GM12873 (cell line): ENCODE measurements around the gene C19orf47.

Source experiments
- TF ChIP-seq, protein P1 (sequence below): IDR thresholded peaks from 2 replicates; pipeline ENCODE4 v1.5.1; 2012; ENCODE audit warnings: low read depth, mild to moderate bottlenecking, moderate library complexity, low read length, control low read depth; ENCODE audit not compliant: insufficient read depth; ENCODE audit errors: missing control alignments

Gene C19orf47

DNA sequence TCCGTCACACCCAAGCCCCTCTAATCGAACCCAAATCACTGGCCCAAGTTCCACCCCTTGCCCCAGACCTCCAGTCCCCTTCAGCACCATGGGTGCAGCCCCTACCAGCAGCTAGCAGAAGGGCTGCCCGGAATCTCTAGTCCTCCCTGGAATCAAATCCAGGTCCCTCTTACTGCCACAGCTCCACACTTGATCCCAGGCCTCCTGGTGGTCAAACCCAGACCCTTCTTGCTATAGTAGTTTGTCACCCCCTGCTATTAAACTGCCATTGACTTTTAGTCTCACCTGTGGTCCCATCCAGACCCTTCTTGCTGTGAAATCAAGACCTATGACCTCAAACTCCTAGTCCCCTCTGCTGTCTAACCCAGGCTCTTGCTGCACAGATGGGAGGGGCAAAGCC is 33.1 kb upstream of the C19orf47 start:
- TF ChIP-seq, protein P1, sequence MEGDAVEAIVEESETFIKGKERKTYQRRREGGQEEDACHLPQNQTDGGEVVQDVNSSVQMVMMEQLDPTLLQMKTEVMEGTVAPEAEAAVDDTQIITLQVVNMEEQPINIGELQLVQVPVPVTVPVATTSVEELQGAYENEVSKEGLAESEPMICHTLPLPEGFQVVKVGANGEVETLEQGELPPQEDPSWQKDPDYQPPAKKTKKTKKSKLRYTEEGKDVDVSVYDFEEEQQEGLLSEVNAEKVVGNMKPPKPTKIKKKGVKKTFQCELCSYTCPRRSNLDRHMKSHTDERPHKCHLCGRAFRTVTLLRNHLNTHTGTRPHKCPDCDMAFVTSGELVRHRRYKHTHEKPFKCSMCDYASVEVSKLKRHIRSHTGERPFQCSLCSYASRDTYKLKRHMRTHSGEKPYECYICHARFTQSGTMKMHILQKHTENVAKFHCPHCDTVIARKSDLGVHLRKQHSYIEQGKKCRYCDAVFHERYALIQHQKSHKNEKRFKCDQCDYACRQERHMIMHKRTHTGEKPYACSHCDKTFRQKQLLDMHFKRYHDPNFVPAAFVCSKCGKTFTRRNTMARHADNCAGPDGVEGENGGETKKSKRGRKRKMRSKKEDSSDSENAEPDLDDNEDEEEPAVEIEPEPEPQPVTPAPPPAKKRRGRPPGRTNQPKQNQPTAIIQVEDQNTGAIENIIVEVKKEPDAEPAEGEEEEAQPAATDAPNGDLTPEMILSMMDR: peak; percentile 27

DNA sequence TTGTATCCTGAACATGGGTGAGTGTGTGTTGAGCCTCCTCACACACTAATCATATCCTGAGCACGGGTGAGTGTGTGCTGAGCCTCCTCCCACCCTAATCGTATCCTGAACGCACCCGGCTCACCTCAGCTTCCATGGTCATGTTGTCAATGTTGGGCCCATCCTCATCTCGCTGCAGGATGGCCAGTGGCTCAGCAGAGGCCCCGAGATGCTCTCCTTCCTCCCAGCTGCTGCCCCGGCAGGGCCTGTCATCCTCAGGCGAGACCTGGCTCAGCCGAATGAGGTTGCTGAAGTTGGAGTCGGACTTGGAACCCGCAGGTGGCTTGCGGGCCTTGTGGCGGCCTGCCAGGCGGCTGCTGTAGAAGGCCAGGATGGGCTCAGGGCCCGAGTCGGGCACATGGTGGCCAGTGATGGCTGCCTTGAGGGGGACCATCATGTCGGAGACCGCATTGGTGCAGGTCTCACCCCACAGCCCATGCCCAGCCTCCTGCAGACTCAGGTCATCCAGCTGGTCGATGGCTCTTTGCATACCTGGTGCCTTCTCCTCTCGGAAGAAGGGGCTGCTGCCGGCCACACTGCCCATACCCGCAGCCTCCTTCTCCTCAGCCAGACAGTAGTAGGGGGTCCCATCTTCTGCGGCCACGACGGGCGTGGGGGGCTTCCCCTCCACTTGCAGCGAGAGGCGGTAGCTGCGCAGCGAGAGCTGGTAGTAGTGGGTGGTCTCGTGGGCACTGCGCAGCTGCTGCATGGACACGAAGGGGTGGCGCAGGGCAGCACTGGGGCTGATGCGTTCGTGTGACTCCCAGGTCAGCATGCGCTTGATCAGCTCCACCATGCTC is 32.2 kb upstream of the C19orf47 start:
- TF ChIP-seq, protein P1: no peak

DNA sequence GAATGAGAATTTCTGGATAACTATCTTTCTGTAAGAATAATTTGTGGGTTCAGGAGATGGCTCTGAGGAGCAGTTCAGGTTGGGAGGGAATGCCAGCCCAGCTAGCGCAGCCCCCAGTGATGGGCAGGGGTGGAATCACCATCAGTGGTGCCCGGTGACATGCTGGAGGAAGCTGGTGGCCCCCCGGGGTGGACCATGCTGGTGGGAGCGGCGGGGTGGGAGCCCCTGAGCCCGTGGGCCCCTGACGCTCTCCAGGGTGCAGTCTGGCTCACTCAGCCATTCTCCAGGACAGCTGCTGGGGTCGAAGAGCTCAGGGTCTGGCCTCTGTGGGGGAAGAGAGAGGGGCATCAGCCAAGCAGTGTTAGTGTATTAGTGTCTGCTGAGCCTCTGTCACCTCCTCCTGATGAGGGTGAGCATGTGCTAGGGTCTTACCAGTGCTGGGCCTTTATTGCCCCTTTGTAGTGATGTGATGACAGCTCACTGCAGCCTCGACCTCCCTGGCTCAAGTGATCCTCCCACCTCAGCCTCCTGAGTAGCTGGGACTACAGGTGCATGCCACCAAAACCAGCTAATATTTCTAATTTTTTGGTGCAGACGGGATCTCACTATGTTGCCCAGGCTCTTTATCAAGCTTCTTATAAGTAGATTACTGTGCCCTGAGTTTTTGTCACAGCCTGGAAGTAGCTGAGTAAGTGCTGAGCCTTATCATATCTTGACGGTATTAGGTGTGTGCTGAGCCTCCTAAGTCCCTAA is 31.4 kb upstream of the C19orf47 start:
- TF ChIP-seq, protein P1: no peak

DNA sequence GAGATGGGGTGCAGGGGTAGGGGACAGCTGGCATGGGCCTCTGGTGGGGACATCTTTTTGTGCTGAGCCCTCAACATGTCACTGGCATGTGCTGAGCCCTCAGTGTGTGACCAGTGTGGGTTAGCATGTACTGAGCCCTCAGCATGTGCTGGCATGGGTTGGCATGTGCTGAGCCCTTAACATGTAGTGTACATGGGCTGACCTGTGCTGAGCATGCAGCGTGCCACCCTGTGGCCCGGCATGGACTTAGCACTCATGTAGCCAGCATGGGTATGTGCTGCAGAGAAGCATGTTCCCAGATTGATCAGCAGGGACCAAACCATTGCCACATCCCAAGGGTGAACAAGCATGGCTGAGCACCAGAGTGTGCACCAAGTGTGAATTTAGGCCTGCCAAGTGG is 30.3 kb upstream of the C19orf47 start:
- TF ChIP-seq, protein P1: peak; percentile 5

DNA sequence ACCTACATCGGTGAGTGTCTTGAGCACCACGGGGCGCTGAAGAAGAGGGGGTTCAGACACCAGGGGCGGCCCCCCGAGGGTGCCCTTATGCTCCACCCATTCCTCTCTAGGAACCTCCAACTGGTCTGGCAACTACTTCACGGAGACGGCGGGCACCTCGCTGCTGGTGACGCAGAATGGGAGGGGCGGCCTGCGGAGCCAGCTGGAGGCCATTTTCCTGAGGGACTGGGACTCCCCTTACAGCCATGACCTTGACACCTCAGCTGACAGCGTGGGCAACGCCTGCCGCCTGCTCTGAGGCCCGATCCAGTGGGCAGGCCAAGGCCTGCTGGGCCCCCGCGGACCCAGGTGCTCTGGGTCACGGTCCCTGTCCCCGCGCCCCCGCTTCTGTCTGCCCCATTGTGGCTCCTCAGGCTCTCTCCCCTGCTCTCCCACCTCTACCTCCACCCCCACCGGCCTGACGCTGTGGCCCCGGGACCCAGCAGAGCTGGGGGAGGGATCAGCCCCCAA is 29.7 kb upstream of the C19orf47 start:
- TF ChIP-seq, protein P1: no peak

DNA sequence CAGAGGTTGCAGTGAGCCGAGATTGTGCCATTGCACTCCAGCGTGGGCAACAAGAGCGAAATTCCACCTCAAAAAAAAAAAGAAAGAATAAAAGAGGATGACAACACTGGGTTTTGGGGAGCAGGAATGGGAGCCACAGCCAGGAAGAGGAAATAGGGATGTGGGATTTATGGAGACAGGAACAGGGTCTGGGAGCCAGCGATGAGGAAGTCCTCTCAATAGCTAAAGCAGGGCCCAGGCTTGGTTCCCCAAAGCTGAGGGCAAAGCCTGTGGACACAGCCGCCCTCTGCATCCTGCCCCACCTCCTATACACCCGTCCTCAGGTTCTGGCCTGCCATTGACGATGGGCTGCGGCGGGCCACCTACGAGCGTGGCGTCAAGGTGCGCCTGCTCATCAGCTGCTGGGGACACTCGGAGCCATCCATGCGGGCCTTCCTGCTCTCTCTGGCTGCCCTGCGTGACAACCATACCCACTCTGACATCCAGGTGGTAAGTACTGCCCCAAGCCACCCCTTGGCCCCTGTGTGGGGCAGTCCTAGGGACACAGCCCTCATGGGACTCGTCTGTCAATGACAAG is 28.2 kb upstream of the C19orf47 start:
- TF ChIP-seq, protein P1: no peak

DNA sequence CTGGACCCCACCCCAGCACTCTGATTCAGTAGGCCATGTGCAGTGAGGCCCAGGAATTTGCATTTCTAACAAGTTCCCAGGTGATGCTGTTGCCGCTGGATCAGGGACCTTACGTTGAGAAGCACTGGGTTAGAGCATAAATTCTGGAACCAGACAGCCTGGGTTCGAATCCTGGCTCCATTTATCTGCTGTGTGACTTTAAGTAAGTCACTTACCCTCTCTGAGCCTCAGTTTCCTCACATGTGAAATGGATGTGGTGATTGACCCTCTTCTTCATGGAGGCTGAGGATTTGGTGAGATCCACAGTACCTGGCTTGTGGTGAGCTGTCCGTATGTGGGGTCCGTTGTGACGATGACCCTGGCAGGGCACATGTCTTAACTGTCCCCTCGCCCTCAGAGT is 25.9 kb upstream of the C19orf47 start:
- TF ChIP-seq, protein P1: no peak
